H9 (cell line): Measurements from ENCODE around the gene HOXC6. TPM values are rescaled to one million over a fixed set of nuclear protein-coding genes. Genes with fewer than 3 reads are reported as not detected.

Experiments
- DNase-seq: peaks from one replicate; pipeline ENCODE4 v3.0.0-alpha.2; 2017
- H2AFZ ChIP-seq: one replicate; pipeline ENCODE4 v1.6.1; 2013; ENCODE audit warnings: mild to moderate bottlenecking, low read length, control low read depth, moderate library complexity
- H2AK5ac ChIP-seq: 2 replicates; pipeline ENCODE4 v1.6.1; 2013; ENCODE audit warnings: low read length, control low read depth, mixed read lengths; ENCODE audit not compliant: insufficient read length
- H2BK120ac ChIP-seq: one replicate; pipeline ENCODE4 v1.6.1; 2013; ENCODE audit warnings: low read depth, mild to moderate bottlenecking, low read length, control low read depth, inconsistent platforms; ENCODE audit not compliant: poor library complexity, severe bottlenecking
- H2BK12ac ChIP-seq: 2 replicates; pipeline ENCODE4 v1.6.1; 2013; ENCODE audit warnings: low read length, control low read depth, mixed read lengths, low read depth; ENCODE audit not compliant: insufficient read length
- H2BK15ac ChIP-seq: 2 replicates; pipeline ENCODE4 v1.6.1; 2013; ENCODE audit warnings: low read depth, low read length, control low read depth
- H2BK20ac ChIP-seq: one replicate; pipeline ENCODE4 v1.6.1; 2013; ENCODE audit warnings: low read depth, mild to moderate bottlenecking, low read length, control low read depth, inconsistent platforms; ENCODE audit not compliant: poor library complexity, severe bottlenecking
- H2BK5ac ChIP-seq: 2 replicates; pipeline ENCODE4 v1.6.1; 2013; ENCODE audit warnings: low read length, control low read depth, mixed read lengths; ENCODE audit not compliant: insufficient read length
- H3K14ac ChIP-seq: 2 replicates; pipeline ENCODE4 v1.6.1; 2013; ENCODE audit warnings: low read length, control low read depth; ENCODE audit not compliant: insufficient read depth
- H3K18ac ChIP-seq: 2 replicates; pipeline ENCODE4 v1.6.1; 2013; ENCODE audit warnings: low read depth, mild to moderate bottlenecking, mixed read lengths, low read length, control low read depth; ENCODE audit not compliant: insufficient read length
- H3K23ac ChIP-seq: 2 replicates; pipeline ENCODE4 v1.6.1; 2013; ENCODE audit warnings: low read length, control low read depth, mixed read lengths, low read depth; ENCODE audit not compliant: insufficient read length
- H3K23me2 ChIP-seq: 2 replicates; pipeline ENCODE4 v1.6.1; 2013; ENCODE audit warnings: low read depth, mild to moderate bottlenecking, mixed read lengths, low read length, control low read depth; ENCODE audit not compliant: insufficient read length, poor library complexity, severe bottlenecking
- H3K27ac ChIP-seq: 2 replicates; pipeline ENCODE4 v1.5.1; 2013; ENCODE audit warnings: low read length, control low read depth, mixed read lengths, low read depth; ENCODE audit not compliant: insufficient read length
- H3K27me3 ChIP-seq: 2 replicates; pipeline ENCODE4 v1.6.1; 2013; ENCODE audit warnings: low read length, control low read depth, inconsistent platforms; ENCODE audit not compliant: insufficient read depth
- H3K4ac ChIP-seq: 2 replicates; pipeline ENCODE4 v1.6.1; 2013; ENCODE audit warnings: low read depth, mild to moderate bottlenecking, control low read depth, inconsistent platforms, low read length, moderate library complexity
- H3K4me1 ChIP-seq: 2 replicates; pipeline ENCODE4 v1.6.1; 2013; ENCODE audit warnings: low read length, control low read depth, inconsistent platforms; ENCODE audit not compliant: insufficient read depth
- H3K4me2 ChIP-seq: 2 replicates; pipeline ENCODE4 v1.6.1; 2013; ENCODE audit warnings: low read length, control low read depth, mixed read lengths; ENCODE audit not compliant: insufficient read length, insufficient read depth
- H3K56ac ChIP-seq: 2 replicates; pipeline ENCODE4 v1.6.1; 2013; ENCODE audit warnings: low read depth, mild to moderate bottlenecking, mixed read lengths, low read length, control low read depth; ENCODE audit not compliant: insufficient read length
- H3K79me1 ChIP-seq: 2 replicates; pipeline ENCODE4 v1.6.1; 2013; ENCODE audit warnings: low read depth, mild to moderate bottlenecking, moderate library complexity, low read length, control low read depth, inconsistent platforms; ENCODE audit not compliant: insufficient read depth, poor library complexity, severe bottlenecking
- H3K79me2 ChIP-seq: 2 replicates; pipeline ENCODE4 v1.6.1; 2013; ENCODE audit warnings: low read length, control low read depth, inconsistent platforms; ENCODE audit not compliant: insufficient read depth
- H3K9ac ChIP-seq: 2 replicates; pipeline ENCODE4 v1.6.1; 2013; ENCODE audit warnings: low read length, control low read depth, mixed read lengths; ENCODE audit not compliant: insufficient read length; ENCODE audit errors: extremely low read depth
- H3K9me3 ChIP-seq: one replicate; pipeline ENCODE4 v1.6.1; 2013; ENCODE audit warnings: low read depth, low read length, inconsistent platforms; ENCODE audit not compliant: control insufficient read depth
- H3T11ph ChIP-seq: one replicate; pipeline ENCODE4 v1.6.1; 2013; ENCODE audit warnings: mild to moderate bottlenecking, low read length, control low read depth, inconsistent platforms
- H4K20me1 ChIP-seq: one replicate; pipeline ENCODE4 v1.6.1; 2013; ENCODE audit not compliant: control insufficient read depth, insufficient read length, insufficient read depth
- H4K5ac ChIP-seq: 2 replicates; pipeline ENCODE4 v1.6.1; 2013; ENCODE audit warnings: low read depth, mild to moderate bottlenecking, mixed read lengths, low read length, control low read depth; ENCODE audit not compliant: insufficient read length
- H4K8ac ChIP-seq: replicated peaks from 2 replicates; pipeline ENCODE4 v1.6.1; 2013; ENCODE audit warnings: low read length, control low read depth, mixed read lengths, low read depth; ENCODE audit not compliant: insufficient read length
- H4K91ac ChIP-seq: 2 replicates; pipeline ENCODE4 v1.6.1; 2013; ENCODE audit warnings: low read depth, mild to moderate bottlenecking, moderate library complexity, mixed read lengths, low read length, control low read depth; ENCODE audit not compliant: insufficient read length
- H3K27ac Mint-ChIP-seq, 3 experiments: 2 replicates in 2 of 3; 3 replicates in 1 of 3; pipeline ENCODE4 v1.8.0; 2020 to 2021; ENCODE audit warnings: mixed read lengths in 3 of 3, mild to moderate bottlenecking in 1 of 3, moderate library complexity in 1 of 3
- H3K27me3 Mint-ChIP-seq: 2 replicates; pipeline ENCODE4 v1.8.0; 2021; ENCODE audit warnings: low read depth, mild to moderate bottlenecking, moderate library complexity, mixed read lengths
- H3K36me3 Mint-ChIP-seq, 3 experiments: 2 replicates in 2 of 3; 3 replicates in 1 of 3; pipeline ENCODE4 v1.8.0; 2020 to 2021; ENCODE audit warnings: low read depth in 3 of 3, mixed read lengths in 3 of 3; ENCODE audit not compliant: insufficient read depth in 1 of 3
- H3K4me1 Mint-ChIP-seq, 2 experiments: 2 replicates each; pipeline ENCODE4 v1.8.0; 2020; ENCODE audit warnings: mixed read lengths in 2 of 2
- H3K4me3 Mint-ChIP-seq, 2 experiments: 2 replicates in 1 of 2; 3 replicates in 1 of 2; pipeline ENCODE4 v1.8.0; 2020 to 2021; ENCODE audit warnings: mild to moderate bottlenecking in 2 of 2, mixed read lengths in 2 of 2, moderate library complexity in 1 of 2
- H3K9me3 Mint-ChIP-seq, 2 experiments: 2 replicates in 1 of 2; 3 replicates in 1 of 2; pipeline ENCODE4 v1.8.0; 2020; ENCODE audit warnings: mild to moderate bottlenecking in 2 of 2, mixed read lengths in 2 of 2, moderate library complexity in 1 of 2
- CTCF ChIP-seq: fragments of 200-600 bp; sonication (generic); conservative IDR thresholded peaks from 3 replicates; pipeline ENCODE4 v1.8.0; 2021; ENCODE audit warnings: antibody characterized with exemption, mild to moderate bottlenecking
- WGBS: extraction: QIAGEN DNeasy Blood & Tissue Kit; methylation state at CpG from one replicate; pipeline ENCODE4 v1.1.7; 2013; ENCODE audit warnings: missing lambda C conversion rate, low lambda C conversion rate, mixed read lengths; ENCODE audit not compliant: insufficient read length; ENCODE audit errors: extremely low coverage; 5-methylcytosine and 5-hydroxymethylcytosine counted together
- total RNA-seq: library from RNA; stranded (reverse); gene quantifications from 2 replicates; pipeline ENCODE4 v1.2.1, GENCODE V29; 2021

HOXC6 gene
- total RNA-seq, 1 experiment from 2014 or later: not detected

DNA sequence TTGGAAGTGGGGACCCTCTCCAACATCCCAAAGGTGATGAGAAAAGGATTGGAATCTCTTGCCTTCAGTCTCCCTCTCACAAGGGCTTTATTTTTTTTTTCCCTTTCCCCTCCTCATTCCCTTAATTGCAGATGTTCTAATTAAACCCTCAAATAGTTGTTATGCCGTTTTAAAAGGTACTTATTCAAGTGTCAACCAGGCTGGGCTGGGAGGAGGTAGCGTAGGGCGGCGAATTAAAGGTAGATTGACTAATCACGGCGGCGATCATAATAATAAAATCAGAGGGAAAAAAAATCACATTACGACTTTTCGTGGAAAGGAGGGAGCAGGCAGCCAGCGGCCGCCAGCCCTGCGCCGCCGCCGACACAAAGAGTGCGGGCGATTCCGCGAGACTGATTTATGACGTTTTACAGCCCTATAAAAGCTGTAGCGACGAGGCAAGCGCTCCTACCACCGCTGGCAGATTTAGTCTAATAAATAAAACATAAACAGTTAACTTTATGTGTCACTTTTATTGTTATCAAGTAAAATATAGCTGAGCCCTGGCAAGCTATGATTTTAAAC, 23.7 kb downstream of the HOXC6 start:
- no peak for TF ChIP-seq CTCF
- no peak overlapping the region for H4K8ac ChIP-seq
- Mint-ChIP-seq H3K9me3 (peaks cover 2 to 15% of the 10 kb centered on the region in 2 experiments; a peak in 3 of 5 replicates), H3K4me1 (peaks cover 11 to 62% of the 10 kb centered on the region in 2 experiments), H3K36me3 (no peaks in the 10 kb centered on the region), H3K27me3 (peaks cover 100% of the 10 kb centered on the region), H3K4me3 (peak overlapping the region in 1 of 2 experiments; percentile 8; a peak in 1 of 5 replicates), H3K27ac (no peak overlapping the region)
- H3K23me2 ChIP-seq: peaks cover 4% of the 10 kb centered on the region
- H3K27me3 ChIP-seq: peaks cover 95% of the 10 kb centered on the region
- no peaks in the 10 kb centered on the region for H3K9me3 ChIP-seq
- no peak overlapping the region for H2BK12ac ChIP-seq
- no peak overlapping the region for H2AFZ ChIP-seq
- H4K91ac ChIP-seq: no peak overlapping the region
- no peak overlapping the region for H3K4me2 ChIP-seq
- H3K79me2 ChIP-seq: no peaks in the 10 kb centered on the region
- no peaks in the 10 kb centered on the region for H4K20me1 ChIP-seq
- H3K4ac ChIP-seq: no peak overlapping the region
- no peak overlapping the region for H3T11ph ChIP-seq
- H4K5ac ChIP-seq: no peak overlapping the region
- no peak overlapping the region for H2BK120ac ChIP-seq
- H3K27ac ChIP-seq: no peak overlapping the region
- no peaks in the 10 kb centered on the region for H3K4me1 ChIP-seq
- H2BK5ac ChIP-seq: no peak overlapping the region
- no peak overlapping the region for H2AK5ac ChIP-seq
- H3K79me1 ChIP-seq: no peaks in the 10 kb centered on the region
- WGBS: no CpG with 5 or more reads among the region's 24 CpGs
- H3K9ac ChIP-seq: no peak overlapping the region
- no peak for DNase-seq
- H3K14ac ChIP-seq: no peak overlapping the region
- H2BK15ac ChIP-seq: no peak overlapping the region
- no peak overlapping the region for H2BK20ac ChIP-seq
- no peak overlapping the region for H3K23ac ChIP-seq
- no peak overlapping the region for H3K56ac ChIP-seq
- no peak overlapping the region for H3K18ac ChIP-seq
